ENCODE results near the gene ATP11A. TPM values are rescaled to one million over a fixed set of nuclear protein-coding genes. Genes with fewer than 3 reads are reported as not detected.

The ATP11A gene
- total and polyA plus RNA-seq, 9 of the 15 experiments (the other 6 are each of a cell fraction or from before 2014, with no cell fraction given) = 0.38 to 34.2 (median 4.2) TPM

GRCh38 chr13:112756967-112757758 is 67.3 kb downstream of the ATP11A start (continued):
- no peak for TF ChIP-seq CTCF (IDR thresholded peaks at IDR 0.05 in 2 of 3, conservative IDR thresholded peaks at IDR 0.05 in 1 of 3; ENCODE audit: insufficient read depth in 2 of 3, low read depth in 1 of 3, low read length in 3 of 3)
- no peak for TF ChIP-seq MAFG (tag; conservative IDR thresholded peaks at IDR 0.05)
- no peak for TF ChIP-seq EP300 (IDR thresholded peaks at IDR 0.05; ENCODE audit: low read length)
- no peak for TF ChIP-seq HMGN3 (IDR thresholded peaks at IDR 0.05; ENCODE audit: borderline replicate concordance, extremely low read depth, insufficient read length, low read depth, low read length)
- TF ChIP-seq NFIC (IDR thresholded peaks at IDR 0.05) = no peak
- TF ChIP-seq DACH1 (IDR thresholded peaks at IDR 0.05; ENCODE audit: partially characterized antibody) = no peak
- no peak for TF ChIP-seq IFI16 (CRISPR knock-in tag; IDR thresholded peaks at IDR 0.05)
- TF ChIP-seq RBFOX2 (IDR thresholded peaks at IDR 0.05; ENCODE audit: low read depth, low read length) = no peak
- TF ChIP-seq TRIM24 (IDR thresholded peaks at IDR 0.05) = no peak
- no peak for TF ChIP-seq DEAF1 (CRISPR knock-in tag; IDR thresholded peaks at IDR 0.05)
- no peak for TF ChIP-seq NR2C2 (CRISPR knock-in tag; IDR thresholded peaks at IDR 0.05)
- TF ChIP-seq NR2C2 (tag; IDR thresholded peaks at IDR 0.05) = no peak
- TF ChIP-seq MEF2D (tag; conservative IDR thresholded peaks at IDR 0.05; ENCODE audit: low read depth) = no peak
- TF ChIP-seq E2F5 (CRISPR knock-in tag; IDR thresholded peaks at IDR 0.05) = no peak
- no peak for TF ChIP-seq ZSCAN29 (IDR thresholded peaks at IDR 0.05)
